Stimulated activated CD8-positive, alpha-beta memory T cell treated with anti-CD3 and anti-CD28 coated beads, Interleukin-2, amount 100 ng/mL, for 1 hour (primary cell): ENCODE measurements around the gene TTC3.

Experiments
- DNase-seq, 2 donors: peaks; one replicate each; pipeline ENCODE4 v3.0.0-alpha.2; 2020; ENCODE audit warnings: low read depth in 2 of 2

Gene TTC3

DNA sequence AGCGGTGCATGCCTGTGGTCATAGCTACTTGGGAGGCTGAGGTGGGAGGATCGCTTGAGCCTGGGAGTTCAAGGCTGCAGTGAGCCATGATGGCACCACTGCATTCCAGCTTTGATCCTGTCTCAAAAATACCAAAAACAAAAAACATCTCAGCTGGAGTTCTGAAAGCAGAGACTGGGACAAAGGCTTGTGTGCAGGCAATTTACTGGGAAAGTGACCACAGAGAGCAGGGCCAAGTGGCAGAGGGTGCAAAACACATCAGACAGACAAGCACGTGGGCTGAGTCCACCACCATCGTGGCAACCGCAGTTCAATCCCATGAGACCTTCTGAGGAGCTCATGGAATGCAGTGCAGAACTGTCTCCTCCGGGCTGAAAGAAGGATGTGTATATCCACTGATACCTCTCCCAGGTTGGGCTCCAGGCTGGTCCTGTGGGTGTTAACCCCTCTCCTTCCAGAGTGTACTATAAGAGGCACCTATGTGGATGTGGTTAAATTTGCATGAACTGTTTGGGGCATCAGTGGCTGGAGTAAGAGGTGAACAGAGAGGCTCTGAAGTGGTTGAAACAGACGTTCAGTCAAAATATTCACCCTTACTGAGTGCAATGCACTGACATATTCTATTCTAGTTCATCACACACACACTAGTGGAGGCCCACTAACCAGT, 11.0 kb upstream of the TTC3 start:
- DNase-seq, result no peak

GRCh38 chr21:37062593-37062935, 10.5 kb upstream of the TTC3 start:
- DNase-seq, result no peak

- DNase-seq, result no peak
These were observed 9.6 kb upstream of the TTC3 start for GRCh38 chr21:37063433-37063832.

- DNase-seq, result no peak
These were observed 8.2 kb upstream of the TTC3 start for GRCh38 chr21:37064841-37065240.

DNA sequence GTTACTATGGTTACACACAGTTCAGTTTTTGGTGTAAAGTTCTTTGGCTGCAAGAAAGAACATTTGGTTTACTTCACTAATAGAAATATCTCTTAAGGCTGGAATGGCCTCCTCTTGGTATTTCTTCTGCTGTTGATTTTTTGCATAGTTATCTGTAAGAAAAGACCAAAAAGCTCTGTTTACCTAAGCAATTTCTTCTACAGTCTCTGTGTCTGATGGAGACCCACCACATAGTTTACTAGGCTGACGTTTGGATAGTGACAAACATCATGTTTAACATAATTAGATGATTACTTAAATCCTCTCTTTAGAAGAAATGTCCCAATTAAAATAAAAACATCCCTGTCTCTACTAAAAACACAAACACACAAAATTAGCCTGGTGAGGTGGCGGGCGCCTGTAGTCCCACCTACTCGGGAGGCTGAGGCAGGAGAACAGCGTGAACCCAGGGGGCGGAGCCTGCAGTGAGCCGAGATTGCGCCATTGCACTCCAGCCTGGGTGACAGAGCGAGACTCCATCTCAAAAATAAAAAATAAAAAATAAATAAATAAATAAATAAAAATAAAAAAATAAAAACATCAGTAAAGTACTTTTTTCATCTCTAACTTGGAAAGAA, 7.4 kb upstream of the TTC3 start:
- DNase-seq, result no peak

- no peak for DNase-seq
These were observed 1.3 kb upstream of the TTC3 start for GRCh38 chr21:37071561-37072273.

DNA sequence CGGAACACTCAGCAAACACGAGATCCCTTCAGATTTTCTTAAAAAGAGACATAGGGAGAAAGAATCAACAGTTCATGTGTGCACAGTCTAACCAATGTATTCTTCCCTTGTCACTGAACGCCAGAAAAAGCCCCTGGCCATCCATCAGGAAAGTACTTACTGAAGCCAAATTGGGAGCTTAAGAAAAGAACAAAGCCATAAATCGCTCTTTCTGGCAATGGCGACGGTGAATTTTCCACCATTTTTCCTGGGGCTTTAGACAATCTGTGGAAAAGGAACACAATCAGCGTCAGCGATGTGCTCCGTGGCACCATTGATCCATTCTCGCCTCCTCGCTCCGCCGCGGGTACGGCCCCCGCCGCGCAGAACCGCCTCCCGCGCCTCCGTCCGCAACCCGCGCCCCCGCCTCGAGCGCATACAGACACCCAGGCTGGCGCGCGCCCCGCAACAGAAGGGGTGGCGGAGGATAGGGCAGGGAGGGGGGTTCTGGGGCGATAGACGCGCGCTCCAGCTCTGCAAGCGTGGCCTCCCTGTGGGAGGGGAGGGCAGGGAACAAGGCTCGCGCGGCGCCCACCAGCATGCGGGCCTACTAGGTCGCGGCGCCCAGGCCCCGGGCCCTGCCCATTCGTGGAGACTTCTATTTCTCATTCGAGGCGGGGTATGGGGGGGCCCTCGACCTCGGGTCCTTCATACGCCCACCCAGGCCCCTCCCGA, 623 bp upstream of the TTC3 start:
- peak in 1 of 2 donors; percentile 52 for DNase-seq

- peak; percentile 24 to 42 for DNase-seq
These were observed 553 bp downstream of the TTC3 start for GRCh38 chr21:37073417-37074196.

DNA sequence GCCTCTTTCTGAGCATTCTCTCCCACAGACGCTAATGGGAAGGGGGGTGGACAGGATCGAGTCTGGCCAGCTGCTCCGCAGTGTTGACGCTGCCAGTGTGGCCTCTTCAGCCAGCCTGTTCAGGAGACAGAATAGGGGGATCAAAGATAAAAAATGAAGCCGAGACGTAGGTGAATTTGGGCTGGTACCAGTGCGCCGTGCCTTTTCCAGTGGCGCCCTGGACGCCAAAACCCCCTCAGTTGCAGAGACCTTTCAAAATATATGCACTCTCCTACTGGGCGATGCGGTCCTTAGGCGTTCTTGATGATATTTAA, 1.1 kb downstream of the TTC3 start:
- DNase-seq, result no peak

DNA sequence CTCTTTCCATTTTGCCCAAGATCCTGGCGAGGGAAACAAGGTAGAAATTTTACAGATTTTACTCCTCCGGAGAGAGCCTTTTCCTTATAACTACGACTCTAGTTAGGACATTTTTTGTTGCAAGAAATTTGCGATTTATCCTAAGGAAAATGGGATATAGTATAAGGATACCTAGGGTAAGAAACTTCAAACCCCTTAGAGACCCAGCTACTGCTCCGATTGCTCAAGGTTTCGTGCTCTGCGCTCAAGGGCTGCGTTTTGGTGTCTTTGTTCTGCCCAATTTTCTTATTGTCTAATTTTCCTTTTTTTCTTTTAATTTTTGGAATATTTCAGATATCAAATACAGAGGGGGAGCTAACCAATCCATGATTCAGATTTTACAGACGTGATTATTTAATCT, 1.5 kb downstream of the TTC3 start:
- no peak for DNase-seq

GRCh38 chr21:37075214-37075770, 2.2 kb downstream of the TTC3 start:
- DNase-seq, result no peak

DNA sequence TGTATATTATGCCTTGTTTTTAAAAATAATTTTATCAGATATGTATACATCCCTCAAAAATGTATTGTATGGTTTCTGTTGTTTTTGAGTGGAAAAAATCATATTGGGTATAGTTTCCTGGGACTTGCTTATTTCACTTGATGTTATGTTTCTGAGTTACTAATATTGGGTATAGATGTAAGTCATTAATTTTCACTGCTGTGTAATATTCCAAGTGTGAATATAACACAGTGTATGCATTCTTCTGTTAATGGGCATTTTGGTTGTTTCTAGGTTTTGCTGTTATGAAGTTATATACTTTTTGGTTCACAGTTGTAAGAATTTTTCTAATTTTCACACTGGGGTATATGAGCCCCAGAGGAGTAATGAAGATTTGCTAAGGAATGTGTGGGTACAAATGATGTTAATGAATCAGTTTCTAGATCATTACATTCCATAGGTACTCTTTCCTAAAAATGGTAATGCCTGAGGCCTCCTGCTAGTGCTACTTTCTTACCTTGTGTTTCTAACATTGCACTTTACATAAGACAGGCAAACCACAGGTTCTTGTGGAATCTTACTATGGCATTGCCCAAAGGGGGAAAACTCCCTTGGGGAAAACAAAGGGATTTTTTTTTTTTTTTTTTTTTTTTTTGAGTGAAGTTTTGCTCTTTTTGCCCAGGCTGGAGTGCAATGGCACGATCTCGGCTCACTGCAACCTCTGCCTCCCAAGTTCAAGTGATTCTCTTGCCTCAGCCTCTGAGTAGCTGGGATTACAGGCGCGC, 3.2 kb downstream of the TTC3 start:
- DNase-seq, result no peak

DNA sequence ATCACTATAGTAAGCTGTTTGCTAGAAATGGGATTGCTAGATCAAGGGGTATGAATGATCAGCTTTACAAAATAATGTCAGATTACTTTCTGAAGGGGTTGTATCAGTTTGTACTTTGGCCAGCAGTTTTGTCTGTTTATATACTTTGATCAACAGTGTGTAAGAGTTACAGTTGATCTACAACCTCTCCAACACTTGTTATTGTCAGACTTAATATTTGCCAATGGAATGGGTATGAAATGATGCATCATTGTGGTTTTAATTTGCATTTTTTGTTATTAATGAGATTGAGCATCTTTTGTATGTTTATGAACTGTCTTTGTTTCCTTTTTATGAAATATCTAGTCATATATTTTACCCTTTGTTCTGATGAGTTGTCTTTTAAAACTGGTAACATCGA, 4.3 kb downstream of the TTC3 start:
- DNase-seq, result no peak

- no peak for DNase-seq
These were observed 6.3 kb downstream of the TTC3 start for GRCh38 chr21:37079211-37079824.

- no peak for DNase-seq
These were observed 9.3 kb downstream of the TTC3 start for GRCh38 chr21:37082375-37082774.

DNA sequence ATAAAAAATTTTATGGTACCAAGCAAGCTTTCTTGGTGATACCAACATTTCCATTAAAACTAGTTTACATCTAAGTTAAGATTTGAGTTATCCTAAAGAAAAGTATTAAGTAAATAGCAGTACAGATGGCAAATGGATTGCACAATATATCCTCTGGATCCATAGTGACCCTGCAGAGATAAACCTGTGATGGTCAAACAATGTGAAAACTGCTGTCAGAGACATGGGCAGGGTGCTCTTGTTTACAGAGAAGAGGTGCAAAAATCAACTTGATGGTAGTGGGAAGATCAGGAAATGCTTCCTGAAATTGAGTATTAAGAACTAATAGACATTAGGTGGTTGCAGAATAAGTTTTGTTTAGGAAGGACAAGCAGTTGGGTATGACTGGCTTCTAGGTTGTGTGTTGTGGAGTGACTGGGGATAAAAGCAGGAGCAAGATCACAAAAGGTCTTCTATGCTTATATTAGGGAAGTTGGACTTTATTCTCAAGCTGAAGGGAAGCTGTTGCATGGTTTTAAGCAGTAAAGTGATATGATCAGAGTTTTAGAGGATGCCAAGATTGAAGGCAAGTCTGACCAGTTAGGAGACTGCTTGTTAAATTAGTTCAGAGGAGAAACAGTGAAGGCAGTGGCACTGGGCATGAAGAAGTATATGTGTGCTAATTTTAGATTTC, 9.9 kb downstream of the TTC3 start:
- no peak for DNase-seq

DNA sequence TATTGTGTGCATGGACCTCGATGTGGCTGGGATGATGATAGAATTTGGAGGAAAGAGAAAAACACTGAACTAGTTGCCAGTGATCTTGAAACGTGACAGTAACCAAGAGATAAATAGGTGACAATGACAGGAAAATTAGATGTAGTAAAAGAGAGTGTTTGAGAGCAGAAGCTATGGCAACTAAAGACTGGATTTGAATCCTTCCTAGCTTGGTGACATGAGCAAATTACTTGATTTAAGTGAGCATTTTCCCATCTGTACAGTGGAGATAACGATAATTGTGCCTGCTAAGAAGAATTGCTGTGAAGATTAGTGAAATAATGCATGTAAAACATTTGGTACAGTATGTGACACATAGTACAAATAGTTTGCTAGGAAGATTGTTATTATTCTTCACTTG, 12.7 kb downstream of the TTC3 start:
- DNase-seq, result no peak

DNA sequence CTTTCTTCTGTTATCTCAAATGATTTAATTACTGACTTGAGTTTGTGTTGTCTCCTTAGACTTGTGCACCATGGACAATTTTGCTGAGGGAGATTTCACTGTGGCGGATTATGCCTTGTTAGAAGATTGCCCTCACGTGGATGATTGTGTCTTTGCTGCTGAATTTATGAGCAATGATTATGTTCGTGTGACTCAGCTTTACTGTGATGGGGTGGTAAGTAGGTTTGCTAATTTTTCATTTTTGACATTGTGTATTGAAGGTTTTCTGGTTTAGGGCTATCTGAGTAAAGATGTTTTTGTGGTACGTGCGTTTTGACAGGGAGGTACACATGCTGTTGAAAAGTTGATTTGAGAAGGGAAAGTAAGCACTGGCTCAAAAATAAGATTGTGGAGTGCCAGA, 14.1 kb downstream of the TTC3 start:
- no peak for DNase-seq

- no peak for DNase-seq
These were observed 15.2 kb downstream of the TTC3 start for GRCh38 chr21:37088186-37088735.

DNA sequence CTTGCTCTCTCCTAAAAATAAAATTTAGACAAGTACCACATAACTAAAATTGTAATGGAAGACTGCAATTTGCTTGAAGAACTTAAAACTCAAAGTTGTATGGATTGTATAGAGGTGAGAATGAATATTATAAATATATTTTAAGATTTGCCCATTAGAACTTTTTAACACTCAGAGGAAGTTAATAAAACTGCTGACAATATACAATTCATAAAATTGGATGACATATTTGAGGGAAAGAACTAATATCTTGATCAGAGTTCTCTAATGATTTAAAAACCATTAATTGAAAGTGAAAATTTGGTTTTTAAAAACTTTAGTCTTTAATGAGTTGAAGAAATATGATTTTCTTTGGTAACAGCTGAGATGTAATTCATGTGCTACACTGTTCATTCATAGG, 20.9 kb downstream of the TTC3 start:
- DNase-seq, result no peak
